Upper lobe of left lung (tissue), 4 donors: ENCODE data around the gene NUP160.
"Not testable (repeated sequence)": the region's sequence is repeated elsewhere in the genome, so short reads cannot be mapped to it uniquely, and the experiment has no call there.

ENCODE experiments used
- CTCF ChIP-seq, 6 experiments: fragments of 450-650 bp in 4 of 6; fragments of 200-600 bp in 2 of 6; sonication (generic) in 2 of 6; IDR thresholded peaks; one replicate each; pipeline ENCODE4 v1.5.1; 2016 to 2019; ENCODE audit warnings: antibody characterized with exemption in 6 of 6
- POLR2A ChIP-seq, 4 donors: fragments of 450-650 bp; IDR thresholded peaks; one replicate each; pipeline ENCODE4 v1.5.1; 2016 to 2017; ENCODE audit warnings: antibody characterized with exemption in 4 of 4, mild to moderate bottlenecking in 2 of 4
- POLR2AphosphoS5 ChIP-seq, 2 donors: sonication (generic); formaldehyde crosslinking; IDR thresholded peaks; one replicate each; pipeline ENCODE4 v1.5.1; 2017; ENCODE audit warnings: antibody characterized with exemption in 2 of 2

- TF ChIP-seq CTCF, POLR2AphosphoS5, POLR2A (IDR thresholded peaks at IDR 0.05): not testable (repeated sequence)
Observed at GRCh38 chr11:47759291-47759690, 88.9 kb downstream of the NUP160 start.
